ENCODE measurements around the gene NOBOX. TPM values are rescaled to one million over a fixed set of nuclear protein-coding genes. Genes with fewer than 3 reads are reported as not detected.

NOBOX gene
- total and polyA plus RNA-seq, 2 experiments from 2014 or later = not detected

DNA sequence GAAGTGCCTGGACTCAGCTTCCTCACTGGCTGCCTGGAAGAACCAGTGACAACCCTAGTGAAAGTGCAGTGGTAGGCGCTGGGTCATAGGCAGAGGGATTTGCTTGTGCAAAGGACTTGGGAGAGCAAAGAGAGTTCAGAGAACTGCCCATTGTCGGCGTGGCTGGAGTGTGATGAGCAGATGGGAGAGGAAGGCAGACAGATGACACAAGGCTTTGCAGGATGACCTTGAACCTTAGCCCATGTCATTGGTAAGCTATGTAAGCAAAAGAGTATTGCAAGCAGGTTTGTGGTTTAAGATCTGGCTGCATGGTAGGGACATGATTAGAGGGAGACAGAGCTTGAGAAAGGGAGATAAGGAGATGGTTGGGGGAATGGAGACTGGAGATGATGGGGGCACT is 35.3 kb upstream of the NOBOX start:
- no peak overlapping the region for H2AFZ ChIP-seq
- H3K27me3 ChIP-seq (ENCODE audit: insufficient read depth) = no peaks in the 10 kb centered on the region
- Mint-ChIP-seq H3K36me3 (ENCODE audit: low read depth) (no peaks in the 10 kb centered on the region), H3K27me3 (ENCODE audit: insufficient read depth, low read depth, poor library complexity) (no peaks in the 10 kb centered on the region), H3K4me1 (no peaks in the 10 kb centered on the region), H3K4me3 (no peak overlapping the region), H3K27ac (no peak overlapping the region), H3K9me3 (no peaks in the 10 kb centered on the region; the same call in 2 of the 3 replicates)
- no peaks in the 10 kb centered on the region for H3K4me1 ChIP-seq (ENCODE audit: insufficient read depth)
- H3K36me3 ChIP-seq (ENCODE audit: insufficient read depth) = no peaks in the 10 kb centered on the region
- no peaks in the 10 kb centered on the region for H3K79me2 ChIP-seq (replicated peaks; ENCODE audit: insufficient read depth)
- ATAC-seq (no peak), DNase-seq (ENCODE audit: low spot score) (no peak)
- 0 out of 2 replicates have a peak, but pooled peaks cover 12% of the 10 kb centered on the region for H3K9me2 ChIP-seq (ENCODE audit: insufficient read depth)
- no peak overlapping the region for H3K4me2 ChIP-seq
- H4K20me1 ChIP-seq (replicated peaks; ENCODE audit: insufficient read depth) = no peaks in the 10 kb centered on the region
- H3F3A ChIP-seq (replicated peaks; ENCODE audit: low read depth) = no peaks in the 10 kb centered on the region
- TF ChIP-seq, protein P1, sequence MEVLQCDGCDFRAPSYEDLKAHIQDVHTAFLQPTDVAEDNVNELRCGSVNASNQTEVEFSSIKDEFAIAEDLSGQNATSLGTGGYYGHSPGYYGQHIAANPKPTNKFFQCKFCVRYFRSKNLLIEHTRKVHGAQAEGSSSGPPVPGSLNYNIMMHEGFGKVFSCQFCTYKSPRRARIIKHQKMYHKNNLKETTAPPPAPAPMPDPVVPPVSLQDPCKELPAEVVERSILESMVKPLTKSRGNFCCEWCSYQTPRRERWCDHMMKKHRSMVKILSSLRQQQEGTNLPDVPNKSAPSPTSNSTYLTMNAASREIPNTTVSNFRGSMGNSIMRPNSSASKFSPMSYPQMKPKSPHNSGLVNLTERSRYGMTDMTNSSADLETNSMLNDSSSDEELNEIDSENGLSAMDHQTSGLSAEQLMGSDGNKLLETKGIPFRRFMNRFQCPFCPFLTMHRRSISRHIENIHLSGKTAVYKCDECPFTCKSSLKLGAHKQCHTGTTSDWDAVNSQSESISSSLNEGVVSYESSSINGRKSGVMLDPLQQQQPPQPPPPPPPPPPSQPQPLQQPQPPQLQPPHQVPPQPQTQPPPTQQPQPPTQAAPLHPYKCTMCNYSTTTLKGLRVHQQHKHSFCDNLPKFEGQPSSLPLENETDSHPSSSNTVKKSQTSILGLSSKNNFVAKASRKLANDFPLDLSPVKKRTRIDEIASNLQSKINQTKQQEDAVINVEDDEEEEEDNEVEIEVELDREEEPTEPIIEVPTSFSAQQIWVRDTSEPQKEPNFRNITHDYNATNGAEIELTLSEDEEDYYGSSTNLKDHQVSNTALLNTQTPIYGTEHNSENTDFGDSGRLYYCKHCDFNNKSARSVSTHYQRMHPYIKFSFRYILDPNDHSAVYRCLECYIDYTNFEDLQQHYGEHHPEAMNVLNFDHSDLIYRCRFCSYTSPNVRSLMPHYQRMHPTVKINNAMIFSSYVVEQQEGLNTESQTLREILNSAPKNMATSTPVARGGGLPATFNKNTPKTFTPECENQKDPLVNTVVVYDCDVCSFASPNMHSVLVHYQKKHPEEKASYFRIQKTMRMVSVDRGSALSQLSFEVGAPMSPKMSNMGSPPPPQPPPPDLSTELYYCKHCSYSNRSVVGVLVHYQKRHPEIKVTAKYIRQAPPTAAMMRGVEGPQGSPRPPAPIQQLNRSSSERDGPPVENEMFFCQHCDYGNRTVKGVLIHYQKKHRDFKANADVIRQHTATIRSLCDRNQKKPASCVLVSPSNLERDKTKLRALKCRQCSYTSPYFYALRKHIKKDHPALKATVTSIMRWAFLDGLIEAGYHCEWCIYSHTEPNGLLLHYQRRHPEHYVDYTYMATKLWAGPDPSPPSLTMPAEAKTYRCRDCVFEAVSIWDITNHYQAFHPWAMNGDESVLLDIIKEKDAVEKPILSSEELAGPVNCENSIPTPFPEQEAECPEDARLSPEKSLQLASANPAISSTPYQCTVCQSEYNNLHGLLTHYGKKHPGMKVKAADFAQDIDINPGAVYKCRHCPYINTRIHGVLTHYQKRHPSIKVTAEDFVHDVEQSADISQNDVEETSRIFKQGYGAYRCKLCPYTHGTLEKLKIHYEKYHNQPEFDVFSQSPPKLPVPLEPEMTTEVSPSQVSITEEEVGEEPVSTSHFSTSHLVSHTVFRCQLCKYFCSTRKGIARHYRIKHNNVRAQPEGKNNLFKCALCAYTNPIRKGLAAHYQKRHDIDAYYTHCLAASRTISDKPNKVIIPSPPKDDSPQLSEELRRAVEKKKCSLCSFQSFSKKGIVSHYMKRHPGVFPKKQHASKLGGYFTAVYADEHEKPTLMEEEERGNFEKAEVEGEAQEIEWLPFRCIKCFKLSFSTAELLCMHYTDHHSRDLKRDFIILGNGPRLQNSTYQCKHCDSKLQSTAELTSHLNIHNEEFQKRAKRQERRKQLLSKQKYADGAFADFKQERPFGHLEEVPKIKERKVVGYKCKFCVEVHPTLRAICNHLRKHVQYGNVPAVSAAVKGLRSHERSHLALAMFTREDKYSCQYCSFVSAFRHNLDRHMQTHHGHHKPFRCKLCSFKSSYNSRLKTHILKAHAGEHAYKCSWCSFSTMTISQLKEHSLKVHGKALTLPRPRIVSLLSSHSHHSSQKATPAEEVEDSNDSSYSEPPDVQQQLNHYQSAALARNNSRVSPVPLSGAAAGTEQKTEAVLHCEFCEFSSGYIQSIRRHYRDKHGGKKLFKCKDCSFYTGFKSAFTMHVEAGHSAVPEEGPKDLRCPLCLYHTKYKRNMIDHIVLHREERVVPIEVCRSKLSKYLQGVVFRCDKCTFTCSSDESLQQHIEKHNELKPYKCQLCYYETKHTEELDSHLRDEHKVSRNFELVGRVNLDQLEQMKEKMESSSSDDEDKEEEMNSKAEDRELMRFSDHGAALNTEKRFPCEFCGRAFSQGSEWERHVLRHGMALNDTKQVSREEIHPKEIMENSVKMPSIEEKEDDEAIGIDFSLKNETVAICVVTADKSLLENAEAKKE (CRISPR knock-in tag; IDR thresholded peaks at IDR 0.05) = no peak
- TF ChIP-seq STAT1 (IDR thresholded peaks at IDR 0.05; ENCODE audit: unreplicated experiment) (no peak), REST (IDR thresholded peaks at IDR 0.05; ENCODE audit: unreplicated experiment) (no peak), ZNF114 (CRISPR knock-in tag; IDR thresholded peaks at IDR 0.05) (no peak), POLR2AphosphoS5 (IDR thresholded peaks at IDR 0.05; ENCODE audit: low read depth) (no peak), EZH2phosphoT487 (IDR thresholded peaks at IDR 0.05; ENCODE audit: unreplicated experiment) (no peak), JUNB (IDR thresholded peaks at IDR 0.05; ENCODE audit: unreplicated experiment) (no peak), CTCF (conservative IDR thresholded peaks at IDR 0.05; ENCODE audit: low read depth in 2 of 2) (no peak), CREB1 (CRISPR knock-in tag; IDR thresholded peaks at IDR 0.05; ENCODE audit: low read depth) (no peak), EZH2 (IDR thresholded peaks at IDR 0.05; ENCODE audit: low read depth, unreplicated experiment) (no peak), ZNF331 (CRISPR knock-in tag; IDR thresholded peaks at IDR 0.05; ENCODE audit: low read depth) (no peak), NANOG (IDR thresholded peaks at IDR 0.05; ENCODE audit: borderline replicate concordance) (no peak)
- TF ChIP-seq, protein P2, sequence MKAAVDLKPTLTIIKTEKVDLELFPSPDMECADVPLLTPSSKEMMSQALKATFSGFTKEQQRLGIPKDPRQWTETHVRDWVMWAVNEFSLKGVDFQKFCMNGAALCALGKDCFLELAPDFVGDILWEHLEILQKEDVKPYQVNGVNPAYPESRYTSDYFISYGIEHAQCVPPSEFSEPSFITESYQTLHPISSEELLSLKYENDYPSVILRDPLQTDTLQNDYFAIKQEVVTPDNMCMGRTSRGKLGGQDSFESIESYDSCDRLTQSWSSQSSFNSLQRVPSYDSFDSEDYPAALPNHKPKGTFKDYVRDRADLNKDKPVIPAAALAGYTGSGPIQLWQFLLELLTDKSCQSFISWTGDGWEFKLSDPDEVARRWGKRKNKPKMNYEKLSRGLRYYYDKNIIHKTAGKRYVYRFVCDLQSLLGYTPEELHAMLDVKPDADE (IDR thresholded peaks at IDR 0.05) = no peak
- no peak overlapping the region for H3K4me3 ChIP-seq
- H3K27ac ChIP-seq (ENCODE audit: low read depth) = no peak overlapping the region

Data from GM23338 (cell line).